Stimulated activated CD4-positive, alpha-beta T cell treated with anti-CD3 and anti-CD28 coated beads, Interleukin-4, amount 100 ng/mL, for 48 hours (primary cell): ENCODE data around the gene ZNG1C.
"Not testable (repeated sequence)": the region's sequence is repeated elsewhere in the genome, so short reads cannot be mapped to it uniquely, and the experiment has no call there.

Experiments used
- DNase-seq, 2 donors: peaks; one replicate each; pipeline ENCODE4 v3.0.0-alpha.2; 2020; ENCODE audit warnings: low read depth in 2 of 2

The ZNG1C gene

DNA sequence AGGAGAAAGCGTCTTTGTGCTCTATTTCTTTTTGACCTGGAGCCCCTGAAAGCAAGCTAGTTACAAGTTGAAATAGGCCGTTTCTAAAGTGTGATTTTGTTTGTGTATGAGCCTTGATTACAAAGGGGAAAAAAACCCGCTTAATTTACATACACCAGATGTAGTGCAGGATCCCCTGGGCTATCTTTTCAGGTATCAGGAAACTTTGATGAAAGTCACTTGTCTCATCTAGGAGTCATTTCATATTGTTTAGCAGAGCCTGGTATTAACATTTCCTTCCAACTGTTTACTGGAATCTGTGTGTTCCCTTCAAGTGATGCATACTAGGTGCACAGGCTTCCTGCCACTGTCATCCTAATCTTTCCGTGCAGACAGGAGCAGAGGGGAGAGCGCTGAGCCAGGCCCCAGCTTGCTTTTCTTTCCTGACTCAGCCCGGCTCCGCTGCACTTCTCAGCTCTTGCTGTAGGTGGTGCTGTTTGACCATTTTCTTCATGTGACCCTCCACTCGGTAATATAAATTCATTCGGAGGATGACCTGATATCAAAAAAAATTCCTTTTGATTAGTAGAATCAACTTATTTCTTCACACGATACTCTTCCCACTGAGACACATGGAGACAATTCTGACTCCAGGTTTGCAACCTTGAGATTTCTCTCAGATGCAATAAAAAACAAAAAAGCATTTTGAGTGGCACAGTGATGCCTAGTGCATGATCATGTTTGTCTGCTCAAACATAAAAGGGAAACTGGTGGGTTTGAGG, 100.7 kb downstream of the ZNG1C start:
- not testable (repeated sequence) for DNase-seq

DNA sequence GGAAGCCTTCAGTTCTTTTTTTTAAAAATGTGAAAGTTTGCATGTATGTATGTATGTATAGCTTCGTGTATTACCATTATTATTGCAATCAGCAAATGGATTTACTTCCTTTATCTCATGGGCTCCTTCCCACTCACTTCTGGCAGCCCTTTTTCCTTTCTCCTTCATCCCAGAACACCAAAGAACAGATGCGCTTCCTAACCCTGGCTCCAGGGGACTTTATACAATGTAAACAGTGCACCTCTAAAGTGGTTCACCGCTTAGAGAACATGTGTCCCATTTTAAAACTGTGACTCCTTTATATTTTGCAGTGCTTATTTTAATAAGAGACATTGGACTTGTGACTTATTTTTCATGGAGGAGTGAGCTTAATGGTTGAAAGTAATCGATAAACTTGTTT, 101.5 kb downstream of the ZNG1C start:
- not testable (repeated sequence) for DNase-seq

GRCh38 chr9:68343992-68344391, 102.2 kb downstream of the ZNG1C start:
- not testable (repeated sequence) for DNase-seq
